GM19438 (cell line): Measurements from ENCODE around the gene NADK2.

ENCODE experiments used
- ATAC-seq: cut with Tn5 transposase; IDR thresholded peaks from one replicate; pipeline ENCODE4 v1.9.1; 2021; ENCODE audit warnings: low read depth; ENCODE audit not compliant: unreplicated experiment

Gene NADK2

GRCh38 chr5:36168737-36169136, 73.0 kb downstream of the NADK2 start:
- ATAC-seq = no peak

GRCh38 chr5:36164461-36164860, 77.3 kb downstream of the NADK2 start:
- ATAC-seq = no peak

- no peak for ATAC-seq
Measured at GRCh38 chr5:36162810-36163486, 78.8 kb downstream of the NADK2 start.

GRCh38 chr5:36161361-36161760, 80.4 kb downstream of the NADK2 start:
- no peak for ATAC-seq

- ATAC-seq = no peak
Measured at GRCh38 chr5:36160617-36161016, 81.1 kb downstream of the NADK2 start.

GRCh38 chr5:36158144-36158543, 83.6 kb downstream of the NADK2 start:
- ATAC-seq = no peak

- ATAC-seq = no peak
Measured at GRCh38 chr5:36156619-36157018, 85.1 kb downstream of the NADK2 start.

- no peak for ATAC-seq
Measured at GRCh38 chr5:36156121-36156601, 85.6 kb downstream of the NADK2 start.

- no peak for ATAC-seq
Measured at GRCh38 chr5:36155291-36155690, 86.4 kb downstream of the NADK2 start.

- ATAC-seq = no peak
Measured at GRCh38 chr5:36153726-36154125, 88.0 kb downstream of the NADK2 start.

GRCh38 chr5:36153298-36153677, 88.4 kb downstream of the NADK2 start:
- ATAC-seq = no peak

- ATAC-seq = peak; percentile 7
Measured at GRCh38 chr5:36152324-36153297, 89.1 kb downstream of the NADK2 start.

GRCh38 chr5:36151434-36152323, 90.0 kb downstream of the NADK2 start, which contains the start of the genes LMBRD2 and SKP2:
Gene LMBRD2 (minus strand): TSS chr5:36151887. CDS start chr5:36143349, 8,538 bp downstream.
Gene SKP2 (plus strand): TSS chr5:36152111. CDS start chr5:36152263, 152 bp downstream.
- ATAC-seq = peak; percentile 98

- ATAC-seq = peak; percentile 26
Measured at GRCh38 chr5:36150676-36151433, 90.9 kb downstream of the NADK2 start.

- ATAC-seq = no peak
Measured at GRCh38 chr5:36147681-36148080, 94.0 kb downstream of the NADK2 start.

- ATAC-seq = no peak
Measured at GRCh38 chr5:36146390-36146789, 95.3 kb downstream of the NADK2 start.

- no peak for ATAC-seq
Measured at GRCh38 chr5:36145311-36145710, 96.4 kb downstream of the NADK2 start.
